ENCODE results near the gene PCDH15.

- TF ChIP-seq POLR2AphosphoS5 (IDR thresholded peaks at IDR 0.05; ENCODE audit: low read depth) (no peak), CTCF (conservative IDR thresholded peaks at IDR 0.05; ENCODE audit: low read depth in 2 of 2) (peak; percentile 36 to 78; a peak in 3 of 4 replicates), EZH2 (IDR thresholded peaks at IDR 0.05; ENCODE audit: low read depth, unreplicated experiment) (no peak), REST (IDR thresholded peaks at IDR 0.05; ENCODE audit: unreplicated experiment) (no peak), JUNB (IDR thresholded peaks at IDR 0.05; ENCODE audit: unreplicated experiment) (no peak), ETS1 (IDR thresholded peaks at IDR 0.05) (no peak), STAT1 (IDR thresholded peaks at IDR 0.05; ENCODE audit: unreplicated experiment) (no peak), EZH2phosphoT487 (IDR thresholded peaks at IDR 0.05; ENCODE audit: unreplicated experiment) (no peak), NANOG (IDR thresholded peaks at IDR 0.05; ENCODE audit: borderline replicate concordance) (no peak), ZNF331 (CRISPR knock-in tag; IDR thresholded peaks at IDR 0.05; ENCODE audit: low read depth) (no peak)
These were observed 992.2 kb downstream of the PCDH15 start for GRCh38 chr10:53808677-53809372.
